H9 (cell line): ENCODE data around the gene PPM1H. TPM values are rescaled to one million over a fixed set of nuclear protein-coding genes. Genes with fewer than 3 reads are reported as not detected.

Experiments
- DNase-seq: peaks from one replicate; pipeline ENCODE4 v3.0.0-alpha.2; 2017
- H2AFZ ChIP-seq: one replicate; pipeline ENCODE4 v1.6.1; 2013; ENCODE audit warnings: mild to moderate bottlenecking, low read length, control low read depth, moderate library complexity
- H2AK5ac ChIP-seq: 2 replicates; pipeline ENCODE4 v1.6.1; 2013; ENCODE audit warnings: low read length, control low read depth, mixed read lengths; ENCODE audit not compliant: insufficient read length
- H2BK120ac ChIP-seq: one replicate; pipeline ENCODE4 v1.6.1; 2013; ENCODE audit warnings: low read depth, mild to moderate bottlenecking, low read length, control low read depth, inconsistent platforms; ENCODE audit not compliant: poor library complexity, severe bottlenecking
- H2BK12ac ChIP-seq: 2 replicates; pipeline ENCODE4 v1.6.1; 2013; ENCODE audit warnings: low read length, control low read depth, mixed read lengths, low read depth; ENCODE audit not compliant: insufficient read length
- H2BK15ac ChIP-seq: 2 replicates; pipeline ENCODE4 v1.6.1; 2013; ENCODE audit warnings: low read depth, low read length, control low read depth
- H2BK20ac ChIP-seq: one replicate; pipeline ENCODE4 v1.6.1; 2013; ENCODE audit warnings: low read depth, mild to moderate bottlenecking, low read length, control low read depth, inconsistent platforms; ENCODE audit not compliant: poor library complexity, severe bottlenecking
- H2BK5ac ChIP-seq: 2 replicates; pipeline ENCODE4 v1.6.1; 2013; ENCODE audit warnings: low read length, control low read depth, mixed read lengths; ENCODE audit not compliant: insufficient read length
- H3K14ac ChIP-seq: 2 replicates; pipeline ENCODE4 v1.6.1; 2013; ENCODE audit warnings: low read length, control low read depth; ENCODE audit not compliant: insufficient read depth
- H3K18ac ChIP-seq: 2 replicates; pipeline ENCODE4 v1.6.1; 2013; ENCODE audit warnings: low read depth, mild to moderate bottlenecking, mixed read lengths, low read length, control low read depth; ENCODE audit not compliant: insufficient read length
- H3K23ac ChIP-seq: 2 replicates; pipeline ENCODE4 v1.6.1; 2013; ENCODE audit warnings: low read length, control low read depth, mixed read lengths, low read depth; ENCODE audit not compliant: insufficient read length
- H3K23me2 ChIP-seq: 2 replicates; pipeline ENCODE4 v1.6.1; 2013; ENCODE audit warnings: low read depth, mild to moderate bottlenecking, mixed read lengths, low read length, control low read depth; ENCODE audit not compliant: insufficient read length, poor library complexity, severe bottlenecking
- H3K27ac ChIP-seq: 2 replicates; pipeline ENCODE4 v1.5.1; 2013; ENCODE audit warnings: low read length, control low read depth, mixed read lengths, low read depth; ENCODE audit not compliant: insufficient read length
- H3K27me3 ChIP-seq: 2 replicates; pipeline ENCODE4 v1.6.1; 2013; ENCODE audit warnings: low read length, control low read depth, inconsistent platforms; ENCODE audit not compliant: insufficient read depth
- H3K4ac ChIP-seq: 2 replicates; pipeline ENCODE4 v1.6.1; 2013; ENCODE audit warnings: low read depth, mild to moderate bottlenecking, control low read depth, inconsistent platforms, low read length, moderate library complexity
- H3K4me1 ChIP-seq: 2 replicates; pipeline ENCODE4 v1.6.1; 2013; ENCODE audit warnings: low read length, control low read depth, inconsistent platforms; ENCODE audit not compliant: insufficient read depth
- H3K4me2 ChIP-seq: 2 replicates; pipeline ENCODE4 v1.6.1; 2013; ENCODE audit warnings: low read length, control low read depth, mixed read lengths; ENCODE audit not compliant: insufficient read length, insufficient read depth
- H3K56ac ChIP-seq: 2 replicates; pipeline ENCODE4 v1.6.1; 2013; ENCODE audit warnings: low read depth, mild to moderate bottlenecking, mixed read lengths, low read length, control low read depth; ENCODE audit not compliant: insufficient read length
- H3K79me1 ChIP-seq: 2 replicates; pipeline ENCODE4 v1.6.1; 2013; ENCODE audit warnings: low read depth, mild to moderate bottlenecking, moderate library complexity, low read length, control low read depth, inconsistent platforms; ENCODE audit not compliant: insufficient read depth, poor library complexity, severe bottlenecking
- H3K79me2 ChIP-seq: 2 replicates; pipeline ENCODE4 v1.6.1; 2013; ENCODE audit warnings: low read length, control low read depth, inconsistent platforms; ENCODE audit not compliant: insufficient read depth
- H3K9ac ChIP-seq: 2 replicates; pipeline ENCODE4 v1.6.1; 2013; ENCODE audit warnings: low read length, control low read depth, mixed read lengths; ENCODE audit not compliant: insufficient read length; ENCODE audit errors: extremely low read depth
- H3K9me3 ChIP-seq: one replicate; pipeline ENCODE4 v1.6.1; 2013; ENCODE audit warnings: low read depth, low read length, inconsistent platforms; ENCODE audit not compliant: control insufficient read depth
- H3T11ph ChIP-seq: one replicate; pipeline ENCODE4 v1.6.1; 2013; ENCODE audit warnings: mild to moderate bottlenecking, low read length, control low read depth, inconsistent platforms
- H4K20me1 ChIP-seq: one replicate; pipeline ENCODE4 v1.6.1; 2013; ENCODE audit not compliant: control insufficient read depth, insufficient read length, insufficient read depth
- H4K5ac ChIP-seq: 2 replicates; pipeline ENCODE4 v1.6.1; 2013; ENCODE audit warnings: low read depth, mild to moderate bottlenecking, mixed read lengths, low read length, control low read depth; ENCODE audit not compliant: insufficient read length
- H4K8ac ChIP-seq: replicated peaks from 2 replicates; pipeline ENCODE4 v1.6.1; 2013; ENCODE audit warnings: low read length, control low read depth, mixed read lengths, low read depth; ENCODE audit not compliant: insufficient read length
- H4K91ac ChIP-seq: 2 replicates; pipeline ENCODE4 v1.6.1; 2013; ENCODE audit warnings: low read depth, mild to moderate bottlenecking, moderate library complexity, mixed read lengths, low read length, control low read depth; ENCODE audit not compliant: insufficient read length
- H3K27ac Mint-ChIP-seq, 3 experiments: 2 replicates in 2 of 3; 3 replicates in 1 of 3; pipeline ENCODE4 v1.8.0; 2020 to 2021; ENCODE audit warnings: mixed read lengths in 3 of 3, mild to moderate bottlenecking in 1 of 3, moderate library complexity in 1 of 3
- H3K27me3 Mint-ChIP-seq: 2 replicates; pipeline ENCODE4 v1.8.0; 2021; ENCODE audit warnings: low read depth, mild to moderate bottlenecking, moderate library complexity, mixed read lengths
- H3K36me3 Mint-ChIP-seq, 3 experiments: 2 replicates in 2 of 3; 3 replicates in 1 of 3; pipeline ENCODE4 v1.8.0; 2020 to 2021; ENCODE audit warnings: low read depth in 3 of 3, mixed read lengths in 3 of 3; ENCODE audit not compliant: insufficient read depth in 1 of 3
- H3K4me1 Mint-ChIP-seq, 2 experiments: 2 replicates each; pipeline ENCODE4 v1.8.0; 2020; ENCODE audit warnings: mixed read lengths in 2 of 2
- H3K4me3 Mint-ChIP-seq, 2 experiments: 2 replicates in 1 of 2; 3 replicates in 1 of 2; pipeline ENCODE4 v1.8.0; 2020 to 2021; ENCODE audit warnings: mild to moderate bottlenecking in 2 of 2, mixed read lengths in 2 of 2, moderate library complexity in 1 of 2
- H3K9me3 Mint-ChIP-seq, 2 experiments: 2 replicates in 1 of 2; 3 replicates in 1 of 2; pipeline ENCODE4 v1.8.0; 2020; ENCODE audit warnings: mild to moderate bottlenecking in 2 of 2, mixed read lengths in 2 of 2, moderate library complexity in 1 of 2
- CTCF ChIP-seq: fragments of 200-600 bp; sonication (generic); conservative IDR thresholded peaks from 3 replicates; pipeline ENCODE4 v1.8.0; 2021; ENCODE audit warnings: antibody characterized with exemption, mild to moderate bottlenecking
- total RNA-seq: library from RNA; stranded (reverse); gene quantifications from 2 replicates; pipeline ENCODE4 v1.2.1, GENCODE V29; 2021

PPM1H gene
- total RNA-seq, 1 experiment from 2014 or later: 22.1 TPM

GRCh38 chr12:62779488-62779887 is 155.5 kb downstream of the PPM1H start:
- H3K9me3 Mint-ChIP-seq: no peaks in the 10 kb centered on the region
- H3K27ac Mint-ChIP-seq: no peak overlapping the region
- no peak overlapping the region for H4K8ac ChIP-seq

More at GRCh38 chr12:62779488-62779887, 155.5 kb downstream of the PPM1H start:
- Histone ChIP-seq H3K14ac (no peak overlapping the region), H3K27ac (no peak overlapping the region), H4K5ac (no peak overlapping the region), H3K23ac (no peak overlapping the region), H3K79me1 (no peaks in the 10 kb centered on the region), H3K4me1 (peaks cover 4% of the 10 kb centered on the region; the same call in 1 of the 2 replicates), H3K23me2 (no peaks in the 10 kb centered on the region), H2AK5ac (no peak overlapping the region), H3K79me2 (no peaks in the 10 kb centered on the region), H3K9ac (no peak overlapping the region), H3K4ac (no peak overlapping the region), H3K27me3 (no peaks in the 10 kb centered on the region), H3K56ac (no peak overlapping the region), H3K18ac (no peak overlapping the region), H2AFZ (no peak overlapping the region), H2BK120ac (no peak overlapping the region), H4K20me1 (no peaks in the 10 kb centered on the region), H3T11ph (no peak overlapping the region), H2BK15ac (no peak overlapping the region), H3K4me2 (no peak overlapping the region), H2BK5ac (no peak overlapping the region), H3K9me3 (no peaks in the 10 kb centered on the region), H2BK12ac (no peak overlapping the region), H2BK20ac (no peak overlapping the region), H4K91ac (no peak overlapping the region)
- TF ChIP-seq CTCF: no peak
- no peaks in the 10 kb centered on the region; a peak in 1 of 7 replicates for H3K36me3 Mint-ChIP-seq
- H3K4me3 Mint-ChIP-seq: no peak overlapping the region
- H3K27me3 Mint-ChIP-seq: no peaks in the 10 kb centered on the region
- H3K4me1 Mint-ChIP-seq: peaks cover 8 to 14% of the 10 kb centered on the region in 2 experiments
- DNase-seq: no peak
